RWPE1 (cell line): ENCODE results near the gene PGAM5.

Experiments
- CTCF ChIA-PET: fragments of 350-600 bp; sonication (Branson Sonifier 250); formaldehyde crosslinking; extraction: SDS; loops from one replicate; lab custom pipeline; 2021; lab: Yijun Ruan, JAX
- POLR2A ChIA-PET: fragments of 400-600 bp; formaldehyde crosslinking; extraction: SDS; loops from one replicate; lab custom pipeline; 2020; ENCODE audit warnings: antibody characterized with exemption; ENCODE audit not compliant: low non-redundant PET; lab: Yijun Ruan, JAX
- DNase-seq: peaks from one replicate; pipeline ENCODE4 v3.0.0; 2012; ENCODE audit warnings: low spot score
- H3K27ac ChIP-seq: fragments of 450-650 bp; 2 replicates; pipeline ENCODE4 v1.5.1; 2017
- CTCF ChIP-seq: fragments of 450-650 bp; conservative IDR thresholded peaks from 2 replicates; pipeline ENCODE4 v1.5.1; 2017; ENCODE audit warnings: low read depth, mild to moderate bottlenecking

The PGAM5 gene

GRCh38 chr12:132771126-132771838 is 60.6 kb downstream of the PGAM5 start:
- H3K27ac ChIP-seq = peak overlapping the region; percentile 19; the same call in 1 of the 2 replicates
- no peak for DNase-seq
- POLR2A ChIA-PET = no interaction called here
- no peak for TF ChIP-seq CTCF
- CTCF ChIA-PET = no interaction called here
